Suprapubic skin (tissue), 4 donors: ENCODE data around the gene GPR35. TPM values are rescaled to one million over a fixed set of nuclear protein-coding genes. Genes with fewer than 3 reads are reported as not detected.

ENCODE experiments used
- DNase-seq, 2 donors: peaks; one replicate each; pipeline ENCODE4 v3.0.0-alpha.2; 2019; ENCODE audit warnings: low spot score in 2 of 2
- H3K27ac ChIP-seq: fragments of 200-600 bp; sonication (generic); one replicate; pipeline ENCODE4 v1.5.1; 2019
- H3K27me3 ChIP-seq: fragments of 200-600 bp; sonication (generic); one replicate; pipeline ENCODE4 v1.5.1; 2019
- H3K36me3 ChIP-seq: fragments of 200-600 bp; sonication (generic); one replicate; pipeline ENCODE4 v1.5.1; 2019
- H3K4me1 ChIP-seq: fragments of 200-600 bp; sonication (generic); one replicate; pipeline ENCODE4 v1.5.1; 2019
- H3K4me3 ChIP-seq: fragments of 200-600 bp; sonication (generic); one replicate; pipeline ENCODE4 v1.5.1; 2019; ENCODE audit warnings: mild to moderate bottlenecking
- H3K9me3 ChIP-seq: fragments of 200-600 bp; sonication (generic); one replicate; pipeline ENCODE4 v1.5.1; 2019
- CTCF ChIP-seq, 2 donors: fragments of 200-600 bp in 1 of 2; fragments of 450-650 bp in 1 of 2; sonication (generic) in 1 of 2; IDR thresholded peaks; one replicate each; pipeline ENCODE4 v1.5.1; 2016 to 2019; ENCODE audit warnings: antibody characterized with exemption in 2 of 2, mild to moderate bottlenecking in 1 of 2, moderate library complexity in 1 of 2
- EP300 ChIP-seq: sonication (generic); formaldehyde crosslinking; IDR thresholded peaks from one replicate; pipeline ENCODE4 v1.6.1; 2017; ENCODE audit warnings: antibody characterized with exemption
- POLR2A ChIP-seq, 2 donors: fragments of 450-650 bp; IDR thresholded peaks; one replicate each; pipeline ENCODE4 v1.6.1; 2017; ENCODE audit warnings: antibody characterized with exemption in 2 of 2, mild to moderate bottlenecking in 2 of 2, moderate library complexity in 2 of 2
- POLR2AphosphoS5 ChIP-seq, 3 donors: sonication (generic); formaldehyde crosslinking; IDR thresholded peaks; one replicate each; pipeline ENCODE4 v1.6.1; 2017; ENCODE audit warnings: antibody characterized with exemption in 3 of 3
- WGBS: methylation state at CpG from one replicate; pipeline ENCODE4 v1.1.5; 2018; 5-methylcytosine and 5-hydroxymethylcytosine counted together
- total RNA-seq, 4 donors: library from RNA; depleted of rRNA; stranded (reverse); fragments of >200 nt; gene quantifications; one replicate each; pipeline ENCODE4 v1.1.0, GENCODE V29; 2016

The GPR35 gene
- total RNA-seq, 4 donors from 2014 or later: 1.4 to 7.5 (median 2.5) TPM

GRCh38 chr2:240645346-240645745 is 20.1 kb downstream of the GPR35 start:
- WGBS: 90% methylated on average over 2 of the region's 10 CpGs
- peaks cover 82% of the 10 kb centered on the region for H3K27me3 ChIP-seq

GRCh38 chr2:240645801-240646175 is 20.5 kb downstream of the GPR35 start:
- TF ChIP-seq POLR2AphosphoS5 (IDR thresholded peaks at IDR 0.05): no peak
- TF ChIP-seq POLR2A (IDR thresholded peaks at IDR 0.05): no peak
- no peak for TF ChIP-seq EP300
- TF ChIP-seq CTCF (IDR thresholded peaks at IDR 0.05): no peak
- H3K27me3 ChIP-seq: peaks cover 85% of the 10 kb centered on the region
- H3K4me1 ChIP-seq: no peaks in the 10 kb centered on the region
- peak in 1 of 2 donors; percentile 77 for DNase-seq
- no peak overlapping the region for H3K27ac ChIP-seq
- H3K9me3 ChIP-seq: no peaks in the 10 kb centered on the region
- 94% methylated on average over 8 of the region's 10 CpGs for WGBS
- no peak overlapping the region for H3K4me3 ChIP-seq
- no peaks in the 10 kb centered on the region for H3K36me3 ChIP-seq

More at GRCh38 chr2:240645346-240645745, 20.1 kb downstream of the GPR35 start:
- H3K36me3 ChIP-seq: no peaks in the 10 kb centered on the region
- TF ChIP-seq POLR2A (IDR thresholded peaks at IDR 0.05) (no peak), EP300 (no peak), CTCF (IDR thresholded peaks at IDR 0.05) (no peak), POLR2AphosphoS5 (IDR thresholded peaks at IDR 0.05) (no peak)
- no peak for DNase-seq
- no peak overlapping the region for H3K27ac ChIP-seq
- H3K9me3 ChIP-seq: no peaks in the 10 kb centered on the region
- no peaks in the 10 kb centered on the region for H3K4me1 ChIP-seq
- H3K4me3 ChIP-seq: no peak overlapping the region

- TF ChIP-seq EP300 (no peak), POLR2A (IDR thresholded peaks at IDR 0.05) (no peak), POLR2AphosphoS5 (IDR thresholded peaks at IDR 0.05) (no peak), CTCF (IDR thresholded peaks at IDR 0.05) (no peak)
- no peak overlapping the region for H3K4me3 ChIP-seq
- H3K4me1 ChIP-seq: no peaks in the 10 kb centered on the region
- H3K27ac ChIP-seq: no peak overlapping the region
- DNase-seq: peak in 1 of 2 donors; percentile 67
- no peaks in the 10 kb centered on the region for H3K36me3 ChIP-seq
- WGBS: 85% methylated on average over 22 of the region's 36 CpGs
- H3K9me3 ChIP-seq: no peaks in the 10 kb centered on the region
- H3K27me3 ChIP-seq: peaks cover 91% of the 10 kb centered on the region
These were observed 21.1 kb downstream of the GPR35 start for GRCh38 chr2:240646176-240646899.

GRCh38 chr2:240646900-240647502 is 21.7 kb downstream of the GPR35 start:
- H3K4me1 ChIP-seq: no peaks in the 10 kb centered on the region
- no peak overlapping the region for H3K27ac ChIP-seq
- peaks cover 94% of the 10 kb centered on the region for H3K27me3 ChIP-seq
- no peak overlapping the region for H3K4me3 ChIP-seq
- no peaks in the 10 kb centered on the region for H3K9me3 ChIP-seq
- H3K36me3 ChIP-seq: no peaks in the 10 kb centered on the region
- TF ChIP-seq POLR2A (IDR thresholded peaks at IDR 0.05): no peak
- DNase-seq: peak in 1 of 2 donors; percentile 63
- WGBS: 69% methylated on average over 6 of the region's 30 CpGs

- Histone ChIP-seq H3K4me1 (no peaks in the 10 kb centered on the region), H3K4me3 (no peak overlapping the region), H3K9me3 (no peaks in the 10 kb centered on the region), H3K27me3 (peaks cover 92% of the 10 kb centered on the region), H3K36me3 (no peaks in the 10 kb centered on the region), H3K27ac (no peak overlapping the region)
- peak in 1 of 2 donors; percentile 58 for DNase-seq
- no peak for TF ChIP-seq EP300
- no peak for TF ChIP-seq POLR2AphosphoS5 (IDR thresholded peaks at IDR 0.05)
- no peak for TF ChIP-seq CTCF (IDR thresholded peaks at IDR 0.05)
- TF ChIP-seq POLR2A (IDR thresholded peaks at IDR 0.05): no peak
- 70% methylated on average over 19 of the region's 22 CpGs for WGBS
These were observed 22.3 kb downstream of the GPR35 start for GRCh38 chr2:240647503-240648154.
